Hepatocyte (in vitro differentiated cells): Measurements from ENCODE around the gene DLGAP3.

Experiments used
- EZH2 ChIP-seq: fragments of 200-600 bp; sonication (generic); IDR thresholded peaks from 2 replicates; pipeline ENCODE4 v1.6.1; 2016; ENCODE audit warnings: antibody characterized with exemption, mild to moderate bottlenecking, borderline replicate concordance
- EZH2phosphoT487 ChIP-seq: fragments of 200-600 bp; sonication (generic); IDR thresholded peaks from one replicate; pipeline ENCODE4 v1.6.1; 2018; ENCODE audit warnings: antibody characterized with exemption, mild to moderate bottlenecking, low read depth, moderate library complexity; ENCODE audit not compliant: unreplicated experiment, severe bottlenecking
- TF ChIP-seq, protein P1 (sequence below): fragments of 200-600 bp; sonication (generic); IDR thresholded peaks from 2 replicates; pipeline ENCODE4 v1.5.1; 2016; ENCODE audit warnings: antibody characterized with exemption, mild to moderate bottlenecking; ENCODE audit not compliant: poor library complexity

DNA sequence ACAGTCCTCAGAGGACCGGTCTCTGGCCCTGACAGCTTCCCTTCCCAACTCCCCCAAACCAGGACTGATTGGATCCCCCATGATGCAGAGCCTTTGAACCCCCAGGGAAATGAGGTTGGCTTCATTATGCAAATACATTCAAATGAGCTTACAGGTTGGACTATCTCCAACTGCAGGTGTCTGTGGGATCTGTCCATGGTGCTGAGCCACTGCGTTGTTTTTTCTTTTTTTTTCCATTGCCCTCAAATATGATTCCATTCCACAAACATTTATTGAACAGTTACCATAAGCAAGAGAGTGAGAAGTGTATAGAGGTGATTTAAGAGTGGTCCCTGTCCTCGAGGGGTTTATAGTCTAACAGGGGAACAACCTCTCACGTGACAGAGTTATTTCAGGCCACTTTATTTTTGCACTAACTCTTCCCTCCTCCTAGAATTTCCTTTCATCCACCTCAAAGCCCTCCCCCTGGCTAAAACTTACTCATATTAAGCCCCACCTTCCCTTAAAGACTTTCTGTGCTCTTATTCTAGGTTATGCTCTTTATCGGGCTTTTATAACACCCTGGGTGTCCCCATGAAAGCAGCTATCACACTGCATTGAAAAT lies 21.9 kb downstream of the DLGAP3 start:
- TF ChIP-seq EZH2, result no peak
- TF ChIP-seq, protein P1, sequence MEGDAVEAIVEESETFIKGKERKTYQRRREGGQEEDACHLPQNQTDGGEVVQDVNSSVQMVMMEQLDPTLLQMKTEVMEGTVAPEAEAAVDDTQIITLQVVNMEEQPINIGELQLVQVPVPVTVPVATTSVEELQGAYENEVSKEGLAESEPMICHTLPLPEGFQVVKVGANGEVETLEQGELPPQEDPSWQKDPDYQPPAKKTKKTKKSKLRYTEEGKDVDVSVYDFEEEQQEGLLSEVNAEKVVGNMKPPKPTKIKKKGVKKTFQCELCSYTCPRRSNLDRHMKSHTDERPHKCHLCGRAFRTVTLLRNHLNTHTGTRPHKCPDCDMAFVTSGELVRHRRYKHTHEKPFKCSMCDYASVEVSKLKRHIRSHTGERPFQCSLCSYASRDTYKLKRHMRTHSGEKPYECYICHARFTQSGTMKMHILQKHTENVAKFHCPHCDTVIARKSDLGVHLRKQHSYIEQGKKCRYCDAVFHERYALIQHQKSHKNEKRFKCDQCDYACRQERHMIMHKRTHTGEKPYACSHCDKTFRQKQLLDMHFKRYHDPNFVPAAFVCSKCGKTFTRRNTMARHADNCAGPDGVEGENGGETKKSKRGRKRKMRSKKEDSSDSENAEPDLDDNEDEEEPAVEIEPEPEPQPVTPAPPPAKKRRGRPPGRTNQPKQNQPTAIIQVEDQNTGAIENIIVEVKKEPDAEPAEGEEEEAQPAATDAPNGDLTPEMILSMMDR, result no peak
- no peak for TF ChIP-seq EZH2phosphoT487
